GM13976 (cell line): ENCODE data around the gene SMTNL2.
"Not testable (repeated sequence)": the region's sequence is repeated elsewhere in the genome, so short reads cannot be mapped to it uniquely, and the experiment has no call there.

Experiments
- DNase-seq: peaks from one replicate; pipeline ENCODE4 v3.0.0; 2012; ENCODE audit warnings: low spot score
- CTCF ChIP-seq: IDR thresholded peaks from 2 replicates; pipeline ENCODE4 v1.5.1; 2012; ENCODE audit warnings: borderline replicate concordance, mild to moderate bottlenecking; ENCODE audit not compliant: insufficient read depth; ENCODE audit errors: extremely low read depth, missing control alignments, control extremely low read depth
- in situ Hi-C: fragments of 300-500 bp; cut with MboI; formaldehyde crosslinking; loops from one replicate; pipeline ENCODE4 v1.12.0; 2022; ENCODE audit warnings: low sequenced_read_pairs, mixed read lengths, inconsistent platforms; ENCODE audit not compliant: unreplicated experiment

Gene SMTNL2

GRCh38 chr17:4572131-4572530 lies 12.2 kb upstream of the SMTNL2 start:
- in situ Hi-C loops: no loop called here
- TF ChIP-seq CTCF: no peak
- DNase-seq: no peak

- in situ Hi-C loops: no loop called here
- no peak for TF ChIP-seq CTCF
- no peak for DNase-seq
Measured at GRCh38 chr17:4573115-4573514, 11.2 kb upstream of the SMTNL2 start.

- peak; percentile 71 for DNase-seq
- in situ Hi-C loops: no loop called here
- TF ChIP-seq CTCF: no peak
Measured at GRCh38 chr17:4573669-4574068, 10.7 kb upstream of the SMTNL2 start.

GRCh38 chr17:4574448-4575045 lies 9.8 kb upstream of the SMTNL2 start:
- in situ Hi-C loops: no loop called here
- DNase-seq: no peak
- no peak for TF ChIP-seq CTCF

GRCh38 chr17:4576161-4576558 lies 8.2 kb upstream of the SMTNL2 start:
- no peak for DNase-seq
- no peak for TF ChIP-seq CTCF
- in situ Hi-C loops: no loop called here

GRCh38 chr17:4576729-4577322 lies 7.5 kb upstream of the SMTNL2 start:
- no peak for DNase-seq
- TF ChIP-seq CTCF: no peak
- in situ Hi-C loops: no loop called here

GRCh38 chr17:4577386-4577993 lies 6.8 kb upstream of the SMTNL2 start:
- TF ChIP-seq CTCF: no peak
- in situ Hi-C loops: no loop called here
- DNase-seq: no peak

- DNase-seq, in situ Hi-C loops: not testable (repeated sequence)
Measured at GRCh38 chr17:4578349-4578748, 6.0 kb upstream of the SMTNL2 start.
